Measurements from ENCODE around the gene DHX8.

The DHX8 gene

DNA sequence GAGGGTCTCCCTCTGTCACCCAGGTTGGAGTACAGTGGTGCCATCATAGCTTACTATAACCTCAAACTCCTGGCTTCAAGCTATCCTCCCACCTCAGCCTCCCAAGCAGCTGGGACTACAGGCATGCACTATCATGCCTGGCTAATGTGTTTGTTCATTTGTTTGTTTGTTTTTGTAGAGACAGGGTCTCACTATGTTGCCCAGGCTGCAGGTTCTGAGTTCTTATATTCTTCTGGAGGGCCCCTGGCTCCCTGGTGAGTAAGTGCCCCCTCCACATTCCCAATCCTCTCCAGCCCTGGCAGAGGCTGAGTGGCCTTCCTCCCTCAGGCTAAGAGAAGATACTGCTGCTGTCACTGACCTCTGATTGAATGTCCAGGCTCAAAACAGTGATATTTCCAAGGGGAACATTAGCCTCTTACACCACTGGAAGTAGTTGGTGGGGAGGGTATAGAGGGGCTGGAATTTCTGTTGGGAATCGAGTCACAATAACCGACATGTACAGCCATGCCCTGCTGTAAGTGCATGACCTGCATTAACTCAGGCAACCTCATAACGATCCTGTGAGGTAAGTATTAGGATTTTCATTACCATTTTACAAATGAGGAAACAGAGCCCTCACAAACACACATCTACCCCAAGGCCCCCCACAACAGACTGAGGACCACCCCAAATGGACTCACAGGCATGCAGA, 65.1 kb downstream of the DHX8 start:
- no peak for DNase-seq

DNA sequence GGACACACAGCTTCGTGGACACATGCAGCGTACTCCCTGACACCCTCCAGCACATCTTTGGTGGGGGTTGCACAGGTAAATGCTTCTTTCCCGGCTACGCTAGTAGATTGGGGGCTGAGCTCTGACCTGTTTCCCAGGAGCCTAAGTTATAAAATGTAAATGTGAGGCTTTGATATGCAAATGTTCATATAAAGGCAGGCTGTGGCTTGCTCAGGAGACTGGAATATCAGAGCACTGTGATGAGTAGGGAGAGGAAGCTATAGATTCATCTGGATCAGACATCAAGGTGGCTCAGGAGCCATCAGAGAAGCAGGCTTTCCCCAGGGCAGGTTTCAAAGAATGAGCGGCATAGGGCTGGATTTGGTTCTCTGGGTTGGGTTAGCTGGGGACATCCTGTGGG, 65.7 kb downstream of the DHX8 start:
- DNase-seq: no peak

DNA sequence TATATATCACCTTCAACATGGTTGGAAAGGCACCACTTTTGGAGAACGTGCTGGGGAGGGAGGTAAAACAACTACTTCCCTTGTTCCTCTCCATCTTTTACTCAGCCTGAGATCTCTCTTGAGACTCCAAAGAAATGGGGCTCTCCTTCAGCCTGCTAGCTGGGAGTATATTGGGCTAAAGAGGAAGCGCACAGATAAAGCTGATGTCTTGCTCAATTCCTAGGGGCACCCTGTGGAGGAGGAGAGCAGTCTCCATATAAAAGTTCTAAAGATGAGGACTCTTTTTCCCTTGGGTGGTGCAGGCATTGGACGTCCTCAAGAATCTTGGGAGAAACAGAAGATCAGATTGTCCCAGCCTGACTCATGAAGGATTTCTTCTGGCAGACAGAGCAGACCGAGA, 67.0 kb downstream of the DHX8 start:
- peak; percentile 24 to 30 for DNase-seq

DNA sequence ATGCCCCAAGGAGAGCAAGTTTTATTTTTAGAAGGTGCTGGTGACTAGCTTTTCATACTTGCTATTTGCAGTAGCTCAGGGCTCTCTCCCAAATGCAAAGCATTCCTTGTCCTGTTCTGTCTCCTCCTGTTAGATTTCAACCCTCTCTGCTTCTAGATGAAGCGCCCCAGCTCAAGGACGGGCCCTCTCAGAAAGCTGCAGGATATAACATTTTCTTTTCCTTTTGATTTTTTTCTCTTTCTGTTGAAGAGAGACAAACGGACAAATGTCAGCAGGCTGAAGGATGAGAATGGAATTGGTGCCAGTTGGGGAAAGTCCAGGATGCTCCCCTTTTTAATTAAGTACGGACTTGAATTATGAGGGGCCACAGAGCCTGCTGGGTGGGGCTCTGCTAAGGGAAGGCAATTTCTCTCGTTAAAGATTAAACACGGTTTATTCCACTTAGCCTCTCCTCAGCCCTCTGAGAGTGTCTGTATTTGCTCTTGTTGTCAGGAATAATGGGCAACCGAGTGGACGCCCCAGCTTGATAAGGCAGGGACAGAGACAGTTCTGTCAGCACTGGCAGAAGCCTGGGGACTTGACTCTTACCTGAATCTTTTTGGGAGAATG, 68.6 kb downstream of the DHX8 start:
- DNase-seq: no peak

DNA sequence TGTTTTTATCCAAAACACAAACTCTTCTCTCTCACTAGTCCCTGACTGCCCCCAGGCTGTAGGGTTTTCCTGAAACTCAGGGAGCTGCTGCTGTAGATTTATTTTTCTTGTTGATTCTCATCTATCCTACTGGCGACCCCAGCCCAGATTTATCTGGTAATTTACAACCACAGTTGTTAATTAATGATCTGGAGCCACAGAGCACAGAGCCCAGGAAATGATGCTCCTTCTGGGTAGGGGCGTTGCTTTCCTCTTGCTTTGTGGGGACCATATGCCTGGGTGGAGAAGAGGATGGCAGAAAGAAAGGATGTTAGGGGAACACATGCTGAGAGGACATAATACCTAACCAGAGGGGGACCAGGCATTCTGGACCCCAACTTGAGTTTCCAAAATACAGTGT, 69.8 kb downstream of the DHX8 start:
- DNase-seq: no peak

DNA sequence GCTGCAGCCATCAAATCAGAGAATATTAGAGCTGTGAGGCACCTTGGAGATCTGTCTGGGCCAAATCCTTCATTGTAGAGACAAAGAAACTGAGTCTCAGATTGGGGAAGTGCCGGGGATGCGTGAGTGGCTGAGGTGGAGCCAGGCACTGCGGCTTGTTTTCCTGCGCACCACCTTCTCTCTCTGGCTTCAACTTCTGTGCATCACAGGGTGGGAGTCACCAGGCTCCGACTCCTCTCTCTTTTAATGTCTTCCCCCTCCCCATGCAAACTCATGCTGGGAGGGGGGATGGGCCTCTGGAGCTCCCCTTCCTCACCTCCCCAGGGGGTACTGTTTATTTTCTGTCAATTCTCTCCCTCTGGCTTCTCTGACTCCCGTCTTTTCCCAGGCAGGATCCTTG, 71.1 kb downstream of the DHX8 start:
- no peak for DNase-seq

DNA sequence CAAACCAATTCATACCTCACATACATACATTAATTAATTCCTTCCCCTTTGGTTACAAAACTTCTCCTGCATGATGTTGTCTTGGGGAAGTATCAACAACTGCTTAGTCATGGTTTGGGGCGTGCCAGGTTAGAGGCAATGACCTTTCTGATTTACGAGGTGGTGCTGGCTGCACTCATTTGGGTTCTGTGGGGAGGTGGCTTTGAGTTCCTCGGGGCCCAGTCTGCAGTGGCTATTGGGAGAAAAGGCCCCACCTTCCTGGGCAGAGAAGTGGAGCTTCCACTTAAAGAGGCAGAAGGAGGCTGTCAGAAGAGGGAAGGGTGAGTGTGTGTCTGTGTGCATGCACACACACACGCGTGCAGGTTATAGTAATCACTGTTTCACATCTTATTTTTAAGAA, 72.5 kb downstream of the DHX8 start:
- peak; percentile 69 to 82 for DNase-seq

DNA sequence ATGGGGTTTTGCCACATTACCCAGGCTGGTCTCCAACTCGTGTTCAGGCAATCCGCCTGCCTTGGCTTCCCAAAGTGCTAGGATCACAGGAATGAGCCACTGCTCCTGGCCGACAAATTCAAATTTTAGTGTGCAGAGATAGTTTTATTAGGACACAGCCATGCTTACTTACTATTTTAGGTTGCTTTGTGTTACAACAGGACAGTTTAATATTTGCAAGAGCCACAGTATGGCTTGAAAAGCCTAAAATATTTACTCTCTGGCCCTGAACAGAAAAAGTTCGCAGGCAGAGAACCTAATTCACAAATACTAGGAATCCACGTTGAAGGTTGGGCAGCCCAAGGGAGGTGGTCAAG, 75.0 kb downstream of the DHX8 start:
- no peak for DNase-seq

DNA sequence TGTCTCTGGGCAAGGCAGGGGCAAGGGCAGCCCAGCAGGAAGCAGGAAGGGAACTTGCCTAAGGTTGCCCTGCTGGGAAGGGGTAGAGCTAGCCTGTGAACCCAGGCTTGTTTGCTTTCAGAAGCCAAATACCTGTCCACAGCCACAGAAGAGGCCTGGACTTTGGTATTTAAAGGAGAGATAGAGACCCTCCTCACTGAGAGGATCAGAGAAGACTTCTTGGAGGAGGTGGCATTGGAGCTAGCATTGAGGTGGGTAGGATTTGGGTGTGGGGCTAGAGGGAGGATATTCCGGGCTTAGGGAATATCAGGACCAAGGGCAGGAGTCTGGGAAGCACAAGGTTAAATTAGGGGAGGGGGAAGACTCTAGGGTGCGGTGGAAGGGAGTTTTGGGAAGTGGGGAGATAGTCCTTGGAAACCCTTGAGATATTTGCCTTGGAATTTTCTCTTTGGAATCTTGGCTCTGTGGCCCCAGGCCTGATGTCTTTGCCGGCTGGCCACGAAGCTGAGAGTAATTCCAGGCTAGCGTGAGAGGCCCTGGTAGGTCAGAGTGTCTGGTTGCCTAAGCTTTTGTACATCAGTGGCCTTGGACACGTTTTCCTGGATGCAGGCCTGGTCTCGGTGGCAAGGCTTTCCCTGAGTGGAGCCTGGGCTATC, 75.5 kb downstream of the DHX8 start:
- no peak for DNase-seq

DNA sequence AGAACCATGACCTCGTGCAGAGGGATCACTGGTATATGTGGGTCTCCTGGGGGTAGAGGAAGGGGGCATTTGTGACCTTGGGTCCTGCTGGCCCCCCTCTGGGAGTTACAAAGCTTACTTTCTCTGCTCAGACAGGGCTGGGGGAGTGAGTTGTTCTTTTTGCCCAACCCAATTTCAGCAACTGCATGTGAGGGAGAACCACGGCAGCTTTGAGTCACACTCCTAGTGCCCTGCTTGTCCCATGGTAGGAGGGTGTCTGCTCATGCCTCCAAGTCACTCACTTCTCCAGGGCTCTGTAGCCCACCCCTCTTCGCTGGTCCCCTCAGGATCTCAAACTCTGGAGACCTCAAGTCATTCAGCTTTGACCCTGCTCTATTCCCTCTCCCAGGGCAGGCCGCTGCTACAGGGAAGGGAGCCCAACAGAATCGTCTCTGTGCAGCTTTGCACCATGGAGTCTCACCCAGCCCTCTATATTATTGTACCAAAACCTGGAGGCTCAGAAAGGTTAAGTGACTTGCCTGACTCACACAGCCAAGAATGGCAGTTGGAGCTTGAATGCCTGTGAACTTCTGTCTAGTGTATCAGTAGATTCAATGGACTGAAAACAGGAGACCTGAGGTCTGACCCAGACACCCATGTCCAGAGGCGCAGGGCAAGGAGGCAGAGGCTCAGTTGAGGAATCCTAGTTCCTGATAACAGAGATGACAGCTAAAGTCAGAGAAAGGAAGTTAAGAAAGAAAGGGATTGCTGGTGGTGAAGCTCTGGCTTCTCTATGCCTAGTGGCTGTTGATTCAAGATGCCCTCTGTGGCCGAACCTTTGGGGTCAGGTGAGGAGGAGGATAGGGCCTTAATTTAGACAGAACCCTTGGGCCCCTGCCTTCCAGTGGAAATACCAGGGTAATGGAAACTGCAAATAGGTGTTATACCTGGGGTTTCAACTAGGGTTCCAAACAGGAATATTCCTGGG, 77.0 kb downstream of the DHX8 start:
- no peak for DNase-seq

DNA sequence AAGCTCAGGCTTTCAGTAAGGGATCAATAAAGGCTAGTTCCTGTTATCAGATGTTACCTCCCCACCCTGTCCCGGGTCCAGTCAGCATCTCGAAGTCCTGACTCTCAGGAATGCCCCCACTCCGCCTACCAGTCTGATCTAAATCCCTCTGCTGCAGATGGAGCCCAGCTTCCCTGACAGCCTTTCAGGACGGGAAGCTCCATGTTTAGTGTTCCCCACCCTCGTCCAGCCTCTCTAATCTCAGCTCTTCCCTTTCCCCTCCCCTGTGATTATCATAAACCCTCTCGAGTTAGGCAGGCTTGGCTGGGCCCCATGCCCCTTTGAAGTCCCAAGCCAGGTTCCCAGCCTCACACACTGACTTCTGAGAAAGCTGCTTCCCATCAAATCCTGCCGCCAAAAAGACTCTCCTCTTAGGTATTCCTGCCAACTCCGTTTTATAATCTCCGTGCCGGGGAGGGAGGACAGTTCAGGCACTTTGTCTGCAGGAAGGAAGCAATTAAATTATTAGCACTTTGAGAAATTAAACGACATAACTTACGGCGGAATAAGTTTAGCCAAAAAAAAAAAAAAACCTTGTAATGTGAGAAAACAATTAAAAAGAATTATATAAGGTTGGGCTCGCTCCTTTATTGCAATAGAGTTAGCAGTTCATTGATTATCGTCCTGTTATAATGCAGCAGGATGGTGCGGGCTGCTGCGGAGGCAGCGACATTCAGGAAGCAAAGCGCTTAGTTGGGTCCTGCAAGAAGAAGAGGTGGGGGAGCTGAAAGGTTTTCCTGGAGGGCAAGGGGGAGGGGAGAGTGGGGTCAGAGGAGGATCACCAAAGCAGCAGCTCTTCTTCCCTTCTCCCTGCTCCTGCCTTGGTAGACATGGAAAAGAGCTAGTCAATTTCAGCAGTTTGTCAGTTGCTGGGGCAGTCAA, 79.2 kb downstream of the DHX8 start:
- DNase-seq: no peak

DNA sequence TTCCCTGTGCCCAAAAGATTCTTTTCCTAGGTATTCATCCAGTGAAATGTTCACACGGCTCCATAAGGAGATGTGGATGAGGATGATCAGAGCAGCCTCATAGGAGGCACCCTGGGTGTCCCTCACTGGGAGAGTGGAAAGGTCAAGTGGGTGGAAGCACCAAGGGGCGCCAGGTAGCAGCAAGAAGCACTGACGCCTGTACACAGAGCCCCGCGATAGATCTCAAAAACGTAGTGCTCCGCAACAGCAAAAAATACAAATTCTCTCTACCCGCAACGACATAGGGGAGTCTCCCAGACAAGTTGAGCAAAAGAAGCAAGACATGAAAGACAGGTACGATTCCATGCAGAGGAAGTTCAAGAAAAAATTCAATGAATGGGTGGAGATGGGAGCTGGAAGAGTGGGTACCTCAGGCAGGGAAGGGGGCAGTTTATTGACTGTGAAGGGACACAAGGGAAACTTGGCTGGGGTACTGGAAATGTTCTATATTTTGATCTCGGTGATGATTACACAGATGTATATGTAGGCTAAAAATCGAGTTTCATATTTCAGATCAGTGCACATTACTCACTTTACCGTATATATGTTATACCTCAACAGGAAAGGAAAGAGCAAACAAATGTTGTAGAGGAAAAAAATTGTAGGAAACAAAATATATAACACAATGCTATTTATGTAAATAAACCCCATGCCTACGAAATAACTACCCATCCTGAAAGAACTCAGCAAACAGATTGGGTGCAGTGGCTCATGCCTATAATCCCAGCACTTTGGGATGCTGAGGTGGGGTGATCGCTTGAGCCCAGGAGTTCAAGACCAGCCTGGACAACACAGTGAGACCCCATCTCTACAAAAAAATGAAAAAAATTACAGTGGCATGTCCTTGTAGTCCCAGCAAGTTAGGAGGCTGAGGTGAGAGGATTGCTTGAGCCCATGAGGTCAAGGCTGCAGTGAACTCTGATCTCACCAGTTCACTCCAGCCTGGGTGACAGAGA, 80.1 kb downstream of the DHX8 start:
- DNase-seq: no peak

DNA sequence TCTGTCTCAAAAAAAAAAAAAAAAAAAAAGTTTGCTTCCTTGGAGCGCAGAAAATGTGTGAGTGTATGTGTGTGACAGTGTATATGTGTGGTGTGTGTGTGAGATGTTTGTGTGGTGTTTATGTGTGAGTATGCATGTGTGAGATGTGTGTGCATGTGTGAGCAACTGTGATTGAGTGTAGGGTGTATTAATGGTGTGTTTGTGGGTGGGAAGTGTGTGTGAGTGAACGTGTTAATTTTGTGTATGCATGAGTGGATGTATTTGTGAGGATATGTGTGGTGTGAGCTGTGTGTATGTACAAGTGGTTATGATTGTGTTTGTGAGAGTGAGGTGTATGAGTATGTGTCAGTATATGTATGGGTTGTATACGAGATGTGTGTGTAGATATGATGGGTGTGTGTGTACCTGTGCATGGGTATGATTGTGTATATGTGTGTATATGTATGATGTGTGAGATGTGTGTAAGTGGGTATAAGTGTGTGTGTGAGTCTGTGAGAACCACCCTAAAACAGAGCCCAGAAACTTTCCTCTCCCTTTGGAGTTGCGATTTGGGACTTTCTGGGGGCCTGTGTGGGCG, 84.8 kb downstream of the DHX8 start:
- no peak for DNase-seq

DNA sequence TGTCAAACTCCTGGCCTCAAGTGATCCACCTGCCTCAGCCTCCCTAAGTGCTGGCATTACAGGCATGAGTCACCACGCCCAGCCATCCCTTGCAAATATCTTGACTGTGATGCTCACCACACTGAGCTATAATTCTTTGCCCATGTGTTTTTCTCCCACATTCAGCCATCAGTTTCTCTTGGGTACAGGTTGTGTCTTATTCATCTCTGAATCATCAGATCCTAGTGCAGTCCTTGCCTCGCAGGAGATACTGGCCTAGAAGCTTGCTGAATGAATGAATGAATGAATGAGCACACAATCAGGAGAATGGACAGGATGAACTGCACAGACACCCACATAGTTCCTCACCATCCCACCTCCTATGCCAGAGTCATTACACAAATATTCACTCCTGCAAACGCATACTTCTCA, 86.7 kb downstream of the DHX8 start:
- no peak for DNase-seq

DNA sequence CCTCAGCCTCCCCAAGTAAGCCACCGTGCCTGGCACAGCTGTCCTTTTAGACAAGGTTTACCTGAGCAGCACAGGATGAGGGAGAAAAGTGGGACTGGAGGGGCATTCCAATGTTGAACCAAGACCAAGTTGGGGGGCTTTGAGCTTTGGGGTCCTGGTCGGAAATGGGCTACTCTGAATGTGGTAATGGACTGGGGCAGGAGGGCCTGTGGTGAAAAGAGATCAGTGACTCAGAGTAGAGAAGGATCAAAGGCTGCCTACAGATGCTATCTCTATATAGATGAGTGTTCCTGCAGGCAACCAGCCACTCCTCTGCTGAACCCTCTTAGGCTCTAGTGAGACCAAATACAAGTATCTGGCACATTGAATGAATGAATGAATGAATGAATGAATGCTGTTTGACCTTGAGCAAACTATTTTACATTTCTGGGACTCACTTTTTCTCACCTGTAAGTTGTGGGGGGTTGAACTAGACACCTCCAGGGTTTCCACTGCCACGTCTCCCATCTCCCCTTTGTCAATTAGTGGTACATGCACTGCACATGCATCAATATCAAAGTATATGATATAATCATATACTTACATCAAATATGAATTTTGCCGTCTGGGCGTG, 88.7 kb downstream of the DHX8 start:
- no peak for DNase-seq

DNA sequence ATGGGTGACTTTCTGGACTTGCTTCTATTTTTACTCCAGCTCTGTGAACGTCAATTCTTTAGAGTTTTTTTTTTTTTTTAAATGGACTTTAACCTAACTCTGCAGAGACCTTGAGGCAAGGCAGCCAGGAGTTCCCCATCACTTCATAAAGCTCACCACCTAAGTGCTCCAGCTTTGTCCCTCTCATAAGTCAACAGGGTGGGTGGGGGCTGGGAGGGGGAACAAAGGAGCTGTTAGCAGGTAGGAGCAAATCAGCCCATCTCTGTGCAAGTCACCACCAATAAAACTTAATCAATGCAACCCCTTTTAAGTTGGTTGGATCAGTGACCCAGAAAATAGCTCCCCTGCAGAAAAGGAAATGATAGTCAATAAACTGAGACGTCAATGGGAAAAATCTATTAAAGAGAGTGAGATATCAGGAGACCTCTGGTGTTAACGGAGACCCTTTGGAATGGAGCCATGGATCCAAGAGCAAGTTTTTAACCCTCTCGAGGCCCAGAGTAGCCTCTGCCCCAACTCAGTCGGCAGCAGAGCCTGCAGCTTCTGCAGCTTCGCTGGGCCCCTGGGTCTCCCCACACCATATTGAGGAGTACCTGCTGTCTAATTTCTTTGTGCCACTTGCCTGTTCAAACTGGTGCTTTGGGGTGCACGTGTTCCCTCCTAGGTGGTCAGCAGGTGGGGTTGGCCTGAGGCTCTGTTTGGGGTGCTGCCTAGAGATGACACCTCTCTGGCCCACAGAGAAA, 90.0 kb downstream of the DHX8 start:
- DNase-seq: no peak

DNA sequence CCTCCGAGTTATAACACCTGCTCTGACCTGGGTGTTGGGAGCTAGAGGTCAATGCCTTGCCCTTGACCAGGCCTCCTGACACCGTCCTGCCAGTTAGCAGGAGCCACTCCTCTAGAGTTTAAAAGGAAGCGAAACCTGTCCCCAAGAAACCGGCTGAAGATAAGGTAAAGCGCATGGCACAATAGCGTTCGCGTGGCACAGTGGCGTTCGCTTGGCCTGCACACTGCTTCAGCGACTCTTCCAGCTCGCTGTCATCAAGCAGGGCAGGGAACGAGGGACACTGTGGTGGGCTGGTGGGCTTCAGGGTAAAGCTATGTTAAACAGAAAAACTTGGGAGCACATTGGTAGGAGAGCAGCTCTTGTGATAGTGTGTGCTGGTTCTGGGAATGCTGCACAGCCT, 90.6 kb downstream of the DHX8 start:
- no peak for DNase-seq

DNA sequence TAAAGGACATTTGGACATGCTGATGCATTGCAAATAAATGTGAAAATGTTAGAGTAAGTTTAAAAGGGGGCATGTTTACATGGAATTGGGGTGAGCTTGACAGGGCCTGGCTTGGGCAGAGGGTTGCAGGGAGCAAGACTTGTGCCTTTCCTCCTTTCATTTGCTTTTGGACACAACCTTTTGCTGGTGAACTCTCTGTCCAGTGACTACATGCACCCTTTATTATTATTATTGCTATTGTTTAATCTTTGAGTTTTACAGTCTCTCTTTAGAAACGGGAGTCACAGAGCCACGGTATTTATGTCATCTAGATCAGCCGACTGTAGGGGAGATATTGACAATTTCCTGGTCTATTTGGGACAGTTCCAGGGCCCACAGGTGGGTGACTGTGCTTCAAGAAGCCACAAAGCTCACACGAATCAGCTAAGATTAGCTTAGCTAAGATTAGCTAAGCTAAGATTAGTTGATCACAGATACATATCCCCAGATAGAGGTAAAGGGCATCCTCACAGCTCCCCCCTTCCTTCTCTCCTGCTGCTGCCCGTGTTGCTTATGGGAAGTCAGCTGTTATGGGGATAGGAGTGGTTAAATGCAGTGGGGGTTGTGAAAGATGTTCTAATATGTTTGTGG, 91.2 kb downstream of the DHX8 start:
- no peak for DNase-seq

Measured in AML-193 (cell line).